HEK293 (cell line): ENCODE measurements around the gene GTPBP4.

Experiments used
- CTCF ChIA-PET: fragments of 350-600 bp; formaldehyde crosslinking; extraction: SDS; loops from one replicate; lab custom pipeline; 2021; ENCODE audit warnings: antibody characterized with exemption; lab: Yijun Ruan, JAX
- POLR2A ChIA-PET: fragments of 300-600 bp; formaldehyde crosslinking; extraction: SDS; loops from one replicate; lab custom pipeline; 2020; ENCODE audit warnings: antibody characterized with exemption, inconsistent platforms; lab: Yijun Ruan, JAX
- H3K27ac ChIP-seq: fragments of 200-500 bp; sonication (Bioruptor generic); 2 replicates; pipeline ENCODE4 v1.5.1; 2014; ENCODE audit warnings: low read depth, low read length, control low read depth, inconsistent platforms; ENCODE audit errors: extremely low read depth
- H3K36me3 ChIP-seq, 2 experiments: fragments of 200-500 bp in 1 of 2; sonication (Bioruptor generic) in 1 of 2; 1 replicate in 1 of 2; 2 replicates in 1 of 2; pipeline ENCODE4 v1.5.1; 2014 to 2017; ENCODE audit warnings: inconsistent platforms in 2 of 2, low read length in 2 of 2; ENCODE audit not compliant: control insufficient read depth in 2 of 2, insufficient read depth in 1 of 2
- H3K4me1 ChIP-seq: fragments of 200-500 bp; sonication (Bioruptor generic); 2 replicates; pipeline ENCODE4 v1.5.1; 2014; ENCODE audit warnings: mild to moderate bottlenecking, low read length, inconsistent platforms; ENCODE audit not compliant: control insufficient read depth, insufficient read depth
- H3K4me3 ChIP-seq: 2 replicates; pipeline ENCODE4 v1.5.1; 2011; ENCODE audit warnings: low read depth, mild to moderate bottlenecking, control low read depth, low read length, moderate library complexity
- H3K9me3 ChIP-seq: fragments of 200-500 bp; sonication (Bioruptor generic); 2 replicates; pipeline ENCODE4 v1.5.1; 2014; ENCODE audit warnings: low read depth, low read length, inconsistent platforms; ENCODE audit not compliant: control insufficient read depth, insufficient read depth
- KLF7 ChIP-seq: fragments of 450-650 bp; formaldehyde crosslinking; IDR thresholded peaks from 2 replicates; pipeline ENCODE4 v1.5.1; 2016; ENCODE audit warnings: missing biosample characterization, missing genetic modification characterization, borderline replicate concordance
- SALL2 ChIP-seq: fragments of 450-650 bp; formaldehyde crosslinking; IDR thresholded peaks from 2 replicates; pipeline ENCODE4 v1.5.0; 2017; ENCODE audit warnings: missing biosample characterization, mild to moderate bottlenecking, missing genetic modification characterization, borderline replicate concordance
- ZIC2 ChIP-seq: fragments of 450-650 bp; formaldehyde crosslinking; IDR thresholded peaks from 2 replicates; pipeline ENCODE4 v1.5.1; 2016; ENCODE audit warnings: missing biosample characterization, missing genetic modification characterization
- ZNF221 ChIP-seq: fragments of 450-650 bp; formaldehyde crosslinking; IDR thresholded peaks from 2 replicates; pipeline ENCODE4 v1.5.1; 2017; ENCODE audit warnings: missing biosample characterization, missing genetic modification characterization, borderline replicate concordance
- ZNF24 ChIP-seq: fragments of 450-650 bp; formaldehyde crosslinking; IDR thresholded peaks from 2 replicates; pipeline ENCODE4 v1.5.1; 2016; ENCODE audit warnings: missing biosample characterization, missing genetic modification characterization
- ZNF302 ChIP-seq: fragments of 450-650 bp; formaldehyde crosslinking; IDR thresholded peaks from 2 replicates; pipeline ENCODE4 v1.5.1; 2016; ENCODE audit warnings: missing biosample characterization, missing genetic modification characterization, low read depth
- ZNF416 ChIP-seq: fragments of 450-650 bp; formaldehyde crosslinking; IDR thresholded peaks from 2 replicates; pipeline ENCODE4 v1.5.1; 2016; ENCODE audit warnings: missing biosample characterization, missing genetic modification characterization
- ZNF621 ChIP-seq: fragments of 450-650 bp; formaldehyde crosslinking; IDR thresholded peaks from 2 replicates; pipeline ENCODE4 v1.5.1; 2017; ENCODE audit warnings: missing biosample characterization, missing genetic modification characterization
- ZNF777 ChIP-seq: fragments of 450-650 bp; formaldehyde crosslinking; IDR thresholded peaks from 2 replicates; pipeline ENCODE4 v1.5.1; 2017; ENCODE audit warnings: missing biosample characterization, missing genetic modification characterization, borderline replicate concordance
- TF ChIP-seq, protein P1 (sequence below): fragments of 450-650 bp; formaldehyde crosslinking; IDR thresholded peaks from 2 replicates; pipeline ENCODE4 v1.5.1; 2016; ENCODE audit warnings: missing biosample characterization, missing genetic modification characterization
- TF ChIP-seq, protein P2 (sequence below): fragments of 450-650 bp; IDR thresholded peaks from 2 replicates; pipeline ENCODE4 v1.5.1; 2018; ENCODE audit warnings: missing biosample characterization, mild to moderate bottlenecking, missing genetic modification characterization
- TF ChIP-seq, protein P3 (sequence below): fragments of 450-650 bp; formaldehyde crosslinking; conservative IDR thresholded peaks from 2 replicates; pipeline ENCODE4 v1.5.1; 2016; ENCODE audit warnings: low read depth, missing biosample characterization, missing genetic modification characterization
- TF ChIP-seq, protein P4 (sequence below): fragments of 450-650 bp; formaldehyde crosslinking; IDR thresholded peaks from 2 replicates; pipeline ENCODE4 v1.5.1; 2016; ENCODE audit warnings: missing biosample characterization, missing genetic modification characterization

Gene GTPBP4

DNA sequence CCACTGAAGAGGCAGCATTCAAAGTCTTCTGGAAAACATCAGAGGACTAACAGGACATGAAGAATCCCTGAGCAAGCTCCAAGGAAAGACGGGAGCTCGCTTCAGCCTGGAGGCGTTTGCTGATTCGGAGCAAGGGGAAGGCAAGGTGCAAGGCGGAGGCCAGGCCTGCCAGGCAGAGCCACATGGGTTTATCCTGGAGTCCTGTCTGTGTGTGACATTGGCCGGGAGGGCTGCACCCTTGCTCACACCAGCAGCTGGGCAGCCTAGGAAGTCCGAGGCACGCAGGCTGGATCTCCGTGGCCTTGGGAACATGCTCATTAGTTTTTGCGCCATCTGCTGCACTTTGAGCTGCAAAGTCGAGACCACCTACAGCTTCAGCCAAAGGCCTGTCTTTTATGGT, 34.4 kb upstream of the GTPBP4 start (continued):
- no peak for TF ChIP-seq ZNF302

DNA sequence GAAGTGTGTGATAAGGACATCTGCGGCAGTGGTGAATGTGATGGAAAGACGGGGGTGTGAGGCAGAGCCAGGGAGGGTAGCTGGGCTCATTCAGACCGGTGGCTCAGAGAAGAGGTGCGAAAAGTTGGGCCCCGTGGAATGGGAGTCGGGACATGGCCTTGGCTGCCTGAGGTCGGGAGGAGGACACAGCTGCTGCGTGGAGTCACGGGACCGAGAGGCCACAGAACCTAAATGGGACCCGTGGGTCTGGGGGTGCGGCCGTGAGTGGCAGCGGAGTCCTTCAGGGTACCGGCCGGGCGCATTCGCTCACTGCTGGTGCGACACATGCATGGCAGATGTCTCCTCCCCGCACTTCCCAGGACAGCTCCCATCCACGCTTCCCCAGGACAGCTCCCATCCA, 33.8 kb upstream of the GTPBP4 start:
- no peak overlapping the region for H3K27ac ChIP-seq
- ChIA-PET POLR2A (interaction anchor here (0.5 kb wide), 2 partner anchors 21 to 27 kb away, joined by 3 read pairs; no protein-coding TSS in a partner anchor), CTCF (interaction anchor here (0.6 to 0.7 kb wide), 2 partner anchors 440 to 449 kb away, joined by 3 read pairs; no protein-coding TSS in a partner anchor)
- no peaks in the 10 kb centered on the region for H3K9me3 ChIP-seq
- no peaks in the 10 kb centered on the region for H3K36me3 ChIP-seq
- no peaks in the 10 kb centered on the region for H3K4me1 ChIP-seq
- H3K4me3 ChIP-seq, result no peak overlapping the region
- TF ChIP-seq ZNF221 (tag by site-specific recombination), result no peak
- TF ChIP-seq ZIC2 (tag by site-specific recombination), result no peak
- TF ChIP-seq, protein P1, sequence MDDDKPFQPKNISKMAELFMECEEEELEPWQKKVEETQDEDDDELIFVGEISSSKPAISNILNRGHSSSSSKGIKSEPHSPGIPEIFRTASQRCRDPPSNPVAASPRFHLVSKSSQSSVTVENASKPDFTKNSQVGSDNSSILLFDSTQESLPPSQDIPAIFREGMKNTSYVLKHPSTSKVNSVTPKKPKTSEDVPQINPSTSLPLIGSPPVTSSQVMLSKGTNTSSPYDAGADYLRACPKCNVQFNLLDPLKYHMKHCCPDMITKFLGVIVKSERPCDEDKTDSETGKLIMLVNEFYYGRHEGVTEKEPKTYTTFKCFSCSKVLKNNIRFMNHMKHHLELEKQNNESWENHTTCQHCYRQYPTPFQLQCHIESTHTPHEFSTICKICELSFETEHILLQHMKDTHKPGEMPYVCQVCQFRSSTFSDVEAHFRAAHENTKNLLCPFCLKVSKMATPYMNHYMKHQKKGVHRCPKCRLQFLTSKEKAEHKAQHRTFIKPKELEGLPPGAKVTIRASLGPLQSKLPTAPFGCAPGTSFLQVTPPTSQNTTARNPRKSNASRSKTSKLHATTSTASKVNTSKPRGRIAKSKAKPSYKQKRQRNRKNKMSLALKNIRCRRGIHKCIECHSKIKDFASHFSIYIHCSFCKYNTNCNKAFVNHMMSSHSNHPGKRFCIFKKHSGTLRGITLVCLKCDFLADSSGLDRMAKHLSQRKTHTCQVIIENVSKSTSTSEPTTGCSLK (tag by site-specific recombination), result no peak
- TF ChIP-seq ZNF621 (tag by site-specific recombination), result no peak
- no peak for TF ChIP-seq SALL2 (tag by site-specific recombination)
- TF ChIP-seq, protein P2, sequence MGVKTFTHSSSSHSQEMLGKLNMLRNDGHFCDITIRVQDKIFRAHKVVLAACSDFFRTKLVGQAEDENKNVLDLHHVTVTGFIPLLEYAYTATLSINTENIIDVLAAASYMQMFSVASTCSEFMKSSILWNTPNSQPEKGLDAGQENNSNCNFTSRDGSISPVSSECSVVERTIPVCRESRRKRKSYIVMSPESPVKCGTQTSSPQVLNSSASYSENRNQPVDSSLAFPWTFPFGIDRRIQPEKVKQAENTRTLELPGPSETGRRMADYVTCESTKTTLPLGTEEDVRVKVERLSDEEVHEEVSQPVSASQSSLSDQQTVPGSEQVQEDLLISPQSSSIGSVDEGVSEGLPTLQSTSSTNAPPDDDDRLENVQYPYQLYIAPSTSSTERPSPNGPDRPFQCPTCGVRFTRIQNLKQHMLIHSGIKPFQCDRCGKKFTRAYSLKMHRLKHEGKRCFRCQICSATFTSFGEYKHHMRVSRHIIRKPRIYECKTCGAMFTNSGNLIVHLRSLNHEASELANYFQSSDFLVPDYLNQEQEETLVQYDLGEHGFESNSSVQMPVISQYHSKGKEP (tag by site-specific recombination), result no peak
- TF ChIP-seq, protein P3, sequence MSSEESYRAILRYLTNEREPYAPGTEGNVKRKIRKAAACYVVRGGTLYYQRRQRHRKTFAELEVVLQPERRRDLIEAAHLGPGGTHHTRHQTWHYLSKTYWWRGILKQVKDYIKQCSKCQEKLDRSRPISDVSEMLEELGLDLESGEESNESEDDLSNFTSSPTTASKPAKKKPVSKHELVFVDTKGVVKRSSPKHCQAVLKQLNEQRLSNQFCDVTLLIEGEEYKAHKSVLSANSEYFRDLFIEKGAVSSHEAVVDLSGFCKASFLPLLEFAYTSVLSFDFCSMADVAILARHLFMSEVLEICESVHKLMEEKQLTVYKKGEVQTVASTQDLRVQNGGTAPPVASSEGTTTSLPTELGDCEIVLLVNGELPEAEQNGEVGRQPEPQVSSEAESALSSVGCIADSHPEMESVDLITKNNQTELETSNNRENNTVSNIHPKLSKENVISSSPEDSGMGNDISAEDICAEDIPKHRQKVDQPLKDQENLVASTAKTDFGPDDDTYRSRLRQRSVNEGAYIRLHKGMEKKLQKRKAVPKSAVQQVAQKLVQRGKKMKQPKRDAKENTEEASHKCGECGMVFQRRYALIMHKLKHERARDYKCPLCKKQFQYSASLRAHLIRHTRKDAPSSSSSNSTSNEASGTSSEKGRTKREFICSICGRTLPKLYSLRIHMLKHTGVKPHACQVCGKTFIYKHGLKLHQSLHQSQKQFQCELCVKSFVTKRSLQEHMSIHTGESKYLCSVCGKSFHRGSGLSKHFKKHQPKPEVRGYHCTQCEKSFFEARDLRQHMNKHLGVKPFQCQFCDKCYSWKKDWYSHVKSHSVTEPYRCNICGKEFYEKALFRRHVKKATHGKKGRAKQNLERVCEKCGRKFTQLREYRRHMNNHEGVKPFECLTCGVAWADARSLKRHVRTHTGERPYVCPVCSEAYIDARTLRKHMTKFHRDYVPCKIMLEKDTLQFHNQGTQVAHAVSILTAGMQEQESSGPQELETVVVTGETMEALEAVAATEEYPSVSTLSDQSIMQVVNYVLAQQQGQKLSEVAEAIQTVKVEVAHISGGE (tag by site-specific recombination), result no peak
- TF ChIP-seq ZNF416, result no peak
- TF ChIP-seq, protein P4, sequence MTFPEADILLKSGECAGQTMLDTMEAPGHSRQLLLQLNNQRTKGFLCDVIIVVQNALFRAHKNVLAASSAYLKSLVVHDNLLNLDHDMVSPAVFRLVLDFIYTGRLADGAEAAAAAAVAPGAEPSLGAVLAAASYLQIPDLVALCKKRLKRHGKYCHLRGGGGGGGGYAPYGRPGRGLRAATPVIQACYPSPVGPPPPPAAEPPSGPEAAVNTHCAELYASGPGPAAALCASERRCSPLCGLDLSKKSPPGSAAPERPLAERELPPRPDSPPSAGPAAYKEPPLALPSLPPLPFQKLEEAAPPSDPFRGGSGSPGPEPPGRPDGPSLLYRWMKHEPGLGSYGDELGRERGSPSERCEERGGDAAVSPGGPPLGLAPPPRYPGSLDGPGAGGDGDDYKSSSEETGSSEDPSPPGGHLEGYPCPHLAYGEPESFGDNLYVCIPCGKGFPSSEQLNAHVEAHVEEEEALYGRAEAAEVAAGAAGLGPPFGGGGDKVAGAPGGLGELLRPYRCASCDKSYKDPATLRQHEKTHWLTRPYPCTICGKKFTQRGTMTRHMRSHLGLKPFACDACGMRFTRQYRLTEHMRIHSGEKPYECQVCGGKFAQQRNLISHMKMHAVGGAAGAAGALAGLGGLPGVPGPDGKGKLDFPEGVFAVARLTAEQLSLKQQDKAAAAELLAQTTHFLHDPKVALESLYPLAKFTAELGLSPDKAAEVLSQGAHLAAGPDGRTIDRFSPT (tag by site-specific recombination), result no peak
- no peak for TF ChIP-seq KLF7 (tag by site-specific recombination)
- no peak for TF ChIP-seq ZNF302
- TF ChIP-seq ZNF777 (tag by site-specific recombination), result no peak
- TF ChIP-seq ZNF24 (tag by site-specific recombination), result no peak
